H1 (cell line): ENCODE data around the gene XPNPEP1. TPM values are rescaled to one million over a fixed set of nuclear protein-coding genes. Genes with fewer than 3 reads are reported as not detected.

Experiments used
- CTCF ChIA-PET: fragments of 300-600 bp; sonication (Branson Sonifier 250); formaldehyde crosslinking; loops from one replicate; lab custom pipeline; 2021; ENCODE audit not compliant: partially characterized antibody; lab: Charles Lee
- POLR2A ChIA-PET: fragments of 300-600 bp; sonication (Branson Sonifier 250); formaldehyde crosslinking; loops from one replicate; lab custom pipeline; 2021; ENCODE audit warnings: inconsistent platforms; ENCODE audit not compliant: partially characterized antibody; lab: Charles Lee
- DNase-seq, 2 experiments: peaks; one replicate each; pipeline versions ENCODE4 v3.0.0 to v3.0.0-alpha.2; 2010 to 2022; ENCODE audit warnings: low spot score in 2 of 2, low read depth in 1 of 2, mixed read lengths in 1 of 2
- FAIRE-seq: peaks from 2 replicates; lab custom pipeline; 2011; peaks lifted over from hg19 to GRCh38; lab: Jason Lieb, UNC
- H2AFZ ChIP-seq: 2 replicates; pipeline ENCODE4 v1.8.1; 2012; ENCODE audit warnings: low read length, inconsistent platforms
- H2AK5ac ChIP-seq: 2 replicates; pipeline ENCODE4 v1.6.1; 2013; ENCODE audit warnings: low read depth, low read length
- H2BK120ac ChIP-seq: replicated peaks from 2 replicates; pipeline ENCODE3; 2013; ENCODE audit warnings: low read depth, low read length, inconsistent platforms
- H2BK12ac ChIP-seq: 2 replicates; pipeline ENCODE4 v1.6.1; 2013; ENCODE audit warnings: low read depth, low read length
- H2BK15ac ChIP-seq: 2 replicates; pipeline ENCODE4 v1.6.1; 2013; ENCODE audit warnings: low read length
- H2BK20ac ChIP-seq: 2 replicates; pipeline ENCODE4 v1.6.1; 2013; ENCODE audit warnings: low read length
- H2BK5ac ChIP-seq: 2 replicates; pipeline ENCODE4 v1.6.1; 2013; ENCODE audit warnings: low read depth, low read length
- H3K14ac ChIP-seq: 2 replicates; pipeline ENCODE4 v1.6.1; 2013; ENCODE audit warnings: inconsistent platforms; ENCODE audit not compliant: insufficient read length
- H3K18ac ChIP-seq: 2 replicates; pipeline ENCODE4 v1.6.1; 2013; ENCODE audit warnings: low read length; ENCODE audit errors: extremely low read depth
- H3K23ac ChIP-seq: 2 replicates; pipeline ENCODE4 v1.6.1; 2013; ENCODE audit warnings: inconsistent platforms; ENCODE audit not compliant: insufficient read length
- H3K23me2 ChIP-seq: 2 replicates; pipeline ENCODE4 v1.6.1; 2013; ENCODE audit warnings: low read depth, low read length
- H3K27ac ChIP-seq: 2 replicates; pipeline ENCODE4 v1.6.1; 2011; ENCODE audit warnings: low read depth, low read length, inconsistent platforms
- H3K27me3 ChIP-seq, 4 experiments: replicated peaks in 1 of 4; 1 replicate in 1 of 4; 2 replicates in 3 of 4; pipeline versions ENCODE4 v1.6.1 to v1.8.1; 2011 to 2013; ENCODE audit warnings: low read length in 3 of 4, mild to moderate bottlenecking in 3 of 4, inconsistent platforms in 2 of 4, mixed read lengths in 2 of 4, moderate library complexity in 1 of 4; ENCODE audit not compliant: control insufficient read depth in 3 of 4, insufficient read depth in 3 of 4; ENCODE audit errors: extremely low read depth in 1 of 4
- H3K36me3 ChIP-seq, 4 experiments: 2 replicates each; pipeline versions ENCODE4 v1.6.1 to v1.8.1; 2011 to 2013; ENCODE audit warnings: mild to moderate bottlenecking in 4 of 4, low read length in 3 of 4, moderate library complexity in 2 of 4, control low read depth in 1 of 4, inconsistent platforms in 1 of 4; ENCODE audit not compliant: insufficient read depth in 4 of 4, control insufficient read depth in 2 of 4
- H3K4ac ChIP-seq: replicated peaks from 2 replicates; pipeline ENCODE3; 2013; ENCODE audit warnings: low read length, low read depth, mixed read lengths, inconsistent platforms; ENCODE audit not compliant: insufficient read length
- H3K4me1 ChIP-seq, 4 experiments: replicated peaks in 1 of 4; 1 replicate in 1 of 4; 2 replicates in 3 of 4; pipeline versions ENCODE4 v1.6.1 to v1.8.1; 2011 to 2013; ENCODE audit warnings: low read length in 3 of 4, inconsistent platforms in 2 of 4, mixed read lengths in 1 of 4; ENCODE audit not compliant: insufficient read depth in 4 of 4, control insufficient read depth in 3 of 4
- H3K4me2 ChIP-seq, 2 experiments: 2 replicates each; pipeline versions ENCODE4 v1.6.1 to v1.8.1; 2011 to 2013; ENCODE audit warnings: low read depth in 2 of 2, low read length in 2 of 2, control low read depth in 1 of 2, inconsistent platforms in 1 of 2, mild to moderate bottlenecking in 1 of 2; ENCODE audit not compliant: insufficient read depth in 1 of 2
- H3K4me3 ChIP-seq, 4 experiments: fragments of 200-600, 300-600 bp in 1 of 4; sonication (generic), shearing (Covaris generic), sonication (Bioruptor Twin) in 1 of 4; 2 replicates each; pipeline versions ENCODE4 v1.5.1 to v1.8.1; 2011 to 2016; ENCODE audit warnings: low read length in 4 of 4, low read depth in 3 of 4, control low read depth in 2 of 4, inconsistent platforms in 2 of 4, mild to moderate bottlenecking in 2 of 4, mixed read lengths in 1 of 4, moderate library complexity in 1 of 4; ENCODE audit not compliant: insufficient read depth in 2 of 4; ENCODE audit errors: extremely low read depth in 1 of 4
- H3K56ac ChIP-seq: replicated peaks from 2 replicates; pipeline ENCODE3; 2013; ENCODE audit warnings: low read depth, mild to moderate bottlenecking, mixed read lengths, low read length, inconsistent platforms; ENCODE audit not compliant: insufficient read length
- H3K79me1 ChIP-seq: 2 replicates; pipeline ENCODE4 v1.6.1; 2013; ENCODE audit warnings: low read depth, low read length, control low read depth
- H3K79me2 ChIP-seq, 2 experiments: 2 replicates each; pipeline versions ENCODE4 v1.6.1 to v1.8.1; 2012 to 2013; ENCODE audit warnings: low read length in 2 of 2, mild to moderate bottlenecking in 2 of 2, inconsistent platforms in 1 of 2; ENCODE audit not compliant: insufficient read depth in 2 of 2, control insufficient read depth in 1 of 2
- H3K9ac ChIP-seq, 4 experiments: replicated peaks in 1 of 4; 1 replicate in 1 of 4; 2 replicates in 3 of 4; pipeline versions ENCODE4 v1.6.1 to v1.8.1; 2011 to 2013; ENCODE audit warnings: low read depth in 3 of 4, low read length in 3 of 4, control low read depth in 2 of 4, mild to moderate bottlenecking in 2 of 4, moderate library complexity in 2 of 4, inconsistent platforms in 1 of 4; ENCODE audit errors: extremely low read depth in 1 of 4
- H3K9me3 ChIP-seq, 2 experiments: 2 replicates each; pipeline versions ENCODE4 v1.6.1 to v1.8.1; 2012 to 2013; ENCODE audit warnings: mild to moderate bottlenecking in 2 of 2, moderate library complexity in 2 of 2, control low read depth in 1 of 2, inconsistent platforms in 1 of 2, low read depth in 1 of 2, low read length in 1 of 2, mixed read lengths in 1 of 2; ENCODE audit not compliant: insufficient read depth in 2 of 2
- H4K20me1 ChIP-seq, 2 experiments: replicated peaks in 1 of 2; 2 replicates each; pipeline versions ENCODE3 to v1.8.1; 2011 to 2013; ENCODE audit warnings: inconsistent platforms in 2 of 2, low read length in 2 of 2, mild to moderate bottlenecking in 1 of 2; ENCODE audit not compliant: insufficient read depth in 2 of 2, control insufficient read depth in 1 of 2
- H4K5ac ChIP-seq: 2 replicates; pipeline ENCODE4 v1.6.1; 2013; ENCODE audit warnings: low read length, low read depth, mixed read lengths, inconsistent platforms; ENCODE audit not compliant: insufficient read length
- H4K8ac ChIP-seq: 2 replicates; pipeline ENCODE4 v1.8.0; 2013; ENCODE audit warnings: mild to moderate bottlenecking, moderate library complexity, low read length, inconsistent platforms; ENCODE audit not compliant: insufficient read depth; ENCODE audit errors: extremely low read depth
- H4K91ac ChIP-seq: replicated peaks from 2 replicates; pipeline ENCODE3; 2013; ENCODE audit warnings: low read length, mixed read lengths, inconsistent platforms; ENCODE audit not compliant: insufficient read length
- CEBPB ChIP-seq: IDR thresholded peaks from 2 replicates; pipeline ENCODE4 v1.6.1; 2012; ENCODE audit warnings: low read depth, low read length
- CHD1 ChIP-seq: IDR thresholded peaks from 2 replicates; pipeline ENCODE4 v1.6.1; 2012; ENCODE audit warnings: low read depth, low read length, improper control_type of control experiment
- EZH2 ChIP-seq: fragments of 200-600 bp; sonication (generic); IDR thresholded peaks from 2 replicates; pipeline ENCODE4 v1.7.1; 2012; ENCODE audit warnings: low read depth, mild to moderate bottlenecking, moderate library complexity, low read length, inconsistent platforms; ENCODE audit not compliant: severe bottlenecking
- JUND ChIP-seq: IDR thresholded peaks from 2 replicates; pipeline ENCODE4 v1.6.1; 2011; ENCODE audit warnings: mild to moderate bottlenecking, improper control_type of control experiment, low read length
- NANOG ChIP-seq: IDR thresholded peaks from 2 replicates; pipeline ENCODE4 v1.6.1; 2011; ENCODE audit warnings: low read length, low read depth, mild to moderate bottlenecking, inconsistent platforms; ENCODE audit not compliant: insufficient read depth, poor library complexity, severe bottlenecking
- NRF1 ChIP-seq: IDR thresholded peaks from 2 replicates; pipeline ENCODE4 v1.6.1; 2011; ENCODE audit warnings: mild to moderate bottlenecking, low read depth, low read length, improper control_type of control experiment
- POLR2A ChIP-seq, 2 experiments: IDR thresholded peaks; 1 replicate in 1 of 2; 2 replicates in 1 of 2; pipeline ENCODE4 v1.6.1; 2011; ENCODE audit warnings: low read depth in 2 of 2, low read length in 2 of 2, mild to moderate bottlenecking in 2 of 2; ENCODE audit errors: control extremely low read depth in 1 of 2
- RAD21 ChIP-seq, 2 experiments: IDR thresholded peaks in 1 of 2; conservative IDR thresholded peaks in 1 of 2; 2 replicates each; pipeline ENCODE4 v1.6.1; 2011; ENCODE audit warnings: low read depth in 2 of 2, low read length in 2 of 2, improper control_type of control experiment in 1 of 2, inconsistent platforms in 1 of 2, mild to moderate bottlenecking in 1 of 2, moderate library complexity in 1 of 2
- RFX5 ChIP-seq: IDR thresholded peaks from 2 replicates; pipeline ENCODE4 v1.6.1; 2011; ENCODE audit warnings: low read depth, low read length, improper control_type of control experiment, borderline replicate concordance
- SAP30 ChIP-seq: fragments of 300-600 bp; sonication (generic); IDR thresholded peaks from 2 replicates; pipeline ENCODE4 v1.7.1; 2012; ENCODE audit warnings: low read length, moderate library complexity, mild to moderate bottlenecking, inconsistent platforms; ENCODE audit not compliant: insufficient read depth, insufficient replicate concordance
- SIRT6 ChIP-seq: IDR thresholded peaks from one replicate; pipeline ENCODE4 v1.7.1; 2012; ENCODE audit warnings: low read length, inconsistent platforms
- SP2 ChIP-seq: IDR thresholded peaks from 2 replicates; pipeline ENCODE4 v1.6.1; 2012; ENCODE audit warnings: mild to moderate bottlenecking, low read length, inconsistent platforms
- TAF7 ChIP-seq: optimal IDR thresholded peaks from 2 replicates; pipeline ENCODE3; 2011; ENCODE audit warnings: low read depth, mild to moderate bottlenecking, inconsistent platforms, low read length, moderate library complexity, borderline replicate concordance
- ZNF274 ChIP-seq: IDR thresholded peaks from 2 replicates; pipeline ENCODE4 v1.7.0; 2012; ENCODE audit warnings: low read length, borderline replicate concordance; ENCODE audit errors: extremely low read depth
- WGBS, 2 experiments: shearing (Covaris generic) in 1 of 2; methylation state at CpG; one replicate each; pipeline versions ENCODE4 v1.1.6 to v1.1.7; 2013 to 2015; ENCODE audit warnings: low lambda C conversion rate in 2 of 2, mixed read lengths in 2 of 2, inconsistent platforms in 1 of 2, low coverage in 1 of 2, missing lambda C conversion rate in 1 of 2; ENCODE audit not compliant: insufficient replicate concordance in 2 of 2, insufficient coverage in 1 of 2, insufficient read length in 1 of 2; ENCODE audit errors: extremely low coverage in 1 of 2, missing lambda C conversion rate in 1 of 2; 5-methylcytosine and 5-hydroxymethylcytosine counted together
- polyA plus RNA-seq, 7 experiments: library from polyadenylated mRNA; depleted of rRNA in 3 of 7; stranded (reverse) in 5 of 7; unstranded in 2 of 7; fragments of >200 nt in 5 of 7; fragments of 200-250 nt in 2 of 7; gene quantifications; 1 replicate in 5 of 7; 2 replicates in 1 of 7; 4 replicates in 1 of 7; pipeline versions ENCODE4 v1.2.1 to v1.2.3, GENCODE V29; 2011 to 2013; ENCODE audit warnings: missing spikeins in 2 of 7, mixed read lengths in 2 of 7
- total RNA-seq: library from RNA; stranded (reverse); fragmentation: NEBNext Ultra II Directional; extraction: Animal tissue kit (Norgen Biotek cat#: 25700); gene quantifications from 2 replicates; pipeline ENCODE4 v1.2.1, GENCODE V29; 2021

The XPNPEP1 gene
- total and polyA plus RNA-seq, 2 of the 8 experiments (the other 6 are each of a cell fraction or from before 2014, with no cell fraction given), result 61.1 to 201 TPM

DNA sequence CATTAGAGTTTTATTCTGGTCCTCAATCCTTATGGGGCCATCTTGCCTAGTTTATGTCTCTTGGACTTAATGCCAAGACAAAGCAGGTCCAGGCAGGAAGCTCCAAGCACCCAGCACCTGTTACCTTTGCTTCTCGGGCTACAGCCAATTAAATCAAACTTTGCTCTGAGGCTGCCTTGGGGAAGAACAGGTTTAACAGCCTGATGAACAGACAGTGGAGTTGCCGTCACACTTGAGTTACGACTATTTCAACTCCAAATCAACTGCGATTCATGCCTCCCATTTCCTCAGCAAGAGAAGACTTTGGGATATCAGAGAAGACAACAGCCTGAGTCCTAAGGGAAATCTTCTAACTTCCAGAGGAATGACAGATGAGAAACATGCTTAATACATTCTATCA is 62.2 kb downstream of the XPNPEP1 start:
- CTCF ChIA-PET, result interaction anchor here (0.7 to 1.1 kb wide), 3 partner anchors 23 to 335 kb away, joined by 3 read pairs; no protein-coding TSS in a partner anchor
- Histone ChIP-seq H2BK12ac (no peak overlapping the region), H2BK120ac (no peak overlapping the region), H3K4me2 (no peak overlapping the region), H3K23me2 (no peaks in the 10 kb centered on the region), H3K23ac (no peak overlapping the region), H3K18ac (no peak overlapping the region), H3K4me3 (no peak overlapping the region), H3K14ac (no peak overlapping the region), H4K8ac (no peak overlapping the region), H2BK15ac (no peak overlapping the region), H3K27ac (no peak overlapping the region), H4K5ac (no peak overlapping the region), H3K4ac (no peak overlapping the region), H3K9me3 (no peaks in the 10 kb centered on the region), H3K36me3 (peaks cover 3 to 6% (median 5%) of the 10 kb centered on the region in 4 experiments; a peak in 4 of 8 replicates), H2AFZ (no peak overlapping the region), H3K9ac (no peak overlapping the region), H3K79me1 (no peaks in the 10 kb centered on the region), H3K4me1 (peaks cover 0 to 4% (median 3%) of the 10 kb centered on the region in 4 experiments; a peak in 4 of 7 replicates), H2BK20ac (no peak overlapping the region), H3K79me2 (no peaks in the 10 kb centered on the region), H3K56ac (no peak overlapping the region), H3K27me3 (no peaks in the 10 kb centered on the region), H2BK5ac (no peak overlapping the region), H4K91ac (no peak overlapping the region), H2AK5ac (no peak overlapping the region), H4K20me1 (no peaks in the 10 kb centered on the region)
- WGBS, 2 experiments, result 90% methylated on average over 4 of the region's 4 CpGs; no CpG with 5 or more reads in 1 of the 2 experiments
- DNase-seq (no peak), FAIRE-seq (no peak)
- POLR2A ChIA-PET, result no interaction called here
- TF ChIP-seq SAP30 (no peak), TAF7 (no peak), RAD21 (IDR thresholded peaks at IDR 0.05 in 1 of 2, conservative IDR thresholded peaks at IDR 0.05 in 1 of 2; ENCODE audit: low read depth in 2 of 2, low read length in 2 of 2) (no peak), CHD1 (no peak), POLR2A (IDR thresholded peaks at IDR 0.05; ENCODE audit: control extremely low read depth in 1 of 2, low read depth in 2 of 2, low read length in 2 of 2) (no peak), EZH2 (no peak), NANOG (no peak), RFX5 (no peak), NRF1 (no peak), SIRT6 (no peak), ZNF274 (no peak), SP2 (no peak), JUND (no peak), CEBPB (no peak)
